Uterus (tissue), 4 donors: ENCODE results near the gene SSNA1. TPM values are rescaled to one million over a fixed set of nuclear protein-coding genes. Genes with fewer than 3 reads are reported as not detected.
A peak's percentile ranks its signal among the peaks of the same experiment; 100 is the strongest.

Experiments used
- DNase-seq, 2 donors: peaks; one replicate each; pipeline ENCODE4 v3.0.0-alpha.2; 2019 to 2020
- H3K27ac ChIP-seq, 2 donors: fragments of 200-600 bp; sonication (generic); 1 replicate in 1 of 2; 2 replicates in 1 of 2; pipeline ENCODE4 v1.5.1; 2016 to 2018
- H3K27me3 ChIP-seq, 2 donors: fragments of 200-600 bp; sonication (generic); one replicate each; pipeline ENCODE4 v1.5.1; 2018 to 2019; ENCODE audit warnings: control low read depth in 1 of 2
- H3K36me3 ChIP-seq, 2 donors: fragments of 200-600 bp; sonication (generic); one replicate each; pipeline ENCODE4 v1.5.1; 2019; ENCODE audit warnings: control low read depth in 1 of 2
- H3K4me1 ChIP-seq, 2 donors: fragments of 200-600 bp; sonication (generic); one replicate each; pipeline ENCODE4 v1.5.1; 2018 to 2019; ENCODE audit warnings: control low read depth in 1 of 2
- H3K4me3 ChIP-seq, 2 donors: fragments of 200-600 bp; sonication (generic); 1 replicate in 1 of 2; 2 replicates in 1 of 2; pipeline ENCODE4 v1.5.1; 2018 to 2019; ENCODE audit warnings: mild to moderate bottlenecking in 1 of 2
- H3K9me3 ChIP-seq, 2 donors: fragments of 200-600 bp; sonication (generic); one replicate each; pipeline ENCODE4 v1.5.1; 2019; ENCODE audit warnings: control low read depth in 1 of 2
- POLR2A ChIP-seq, 2 donors: fragments of 450-650 bp; IDR thresholded peaks; one replicate each; pipeline ENCODE4 v1.6.1; 2016; ENCODE audit warnings: antibody characterized with exemption in 2 of 2, mild to moderate bottlenecking in 1 of 2, moderate library complexity in 1 of 2
- intact Hi-C: fragments of 100-400 bp; cut with DNase I; formaldehyde crosslinking; loops from one replicate; pipeline ENCODE4 v1.15.1; 2023; ENCODE audit warnings: low total_unique reads
- total RNA-seq, 4 donors: library from RNA; depleted of rRNA in 3 of 4; stranded (reverse); fragments of >200 nt in 3 of 4; gene quantifications; one replicate each; pipeline versions ENCODE4 v1.1.0 to v1.2.4, GENCODE V29; 2014 to 2023
- TF ChIP-seq, protein P1 (sequence below), 4 experiments: fragments of 200-600 bp in 2 of 4; fragments of 450-650 bp in 2 of 4; sonication (generic) in 2 of 4; IDR thresholded peaks; one replicate each; pipeline ENCODE4 v1.5.1; 2016 to 2019; ENCODE audit warnings: antibody characterized with exemption in 4 of 4, mild to moderate bottlenecking in 2 of 4, moderate library complexity in 1 of 4
- donor health status: DM: yes; HTN: yes; CAD: no.

Gene SSNA1
- total RNA-seq, 4 donors from 2014 or later = 17.1 to 47.1 (median 40.6) TPM

DNA sequence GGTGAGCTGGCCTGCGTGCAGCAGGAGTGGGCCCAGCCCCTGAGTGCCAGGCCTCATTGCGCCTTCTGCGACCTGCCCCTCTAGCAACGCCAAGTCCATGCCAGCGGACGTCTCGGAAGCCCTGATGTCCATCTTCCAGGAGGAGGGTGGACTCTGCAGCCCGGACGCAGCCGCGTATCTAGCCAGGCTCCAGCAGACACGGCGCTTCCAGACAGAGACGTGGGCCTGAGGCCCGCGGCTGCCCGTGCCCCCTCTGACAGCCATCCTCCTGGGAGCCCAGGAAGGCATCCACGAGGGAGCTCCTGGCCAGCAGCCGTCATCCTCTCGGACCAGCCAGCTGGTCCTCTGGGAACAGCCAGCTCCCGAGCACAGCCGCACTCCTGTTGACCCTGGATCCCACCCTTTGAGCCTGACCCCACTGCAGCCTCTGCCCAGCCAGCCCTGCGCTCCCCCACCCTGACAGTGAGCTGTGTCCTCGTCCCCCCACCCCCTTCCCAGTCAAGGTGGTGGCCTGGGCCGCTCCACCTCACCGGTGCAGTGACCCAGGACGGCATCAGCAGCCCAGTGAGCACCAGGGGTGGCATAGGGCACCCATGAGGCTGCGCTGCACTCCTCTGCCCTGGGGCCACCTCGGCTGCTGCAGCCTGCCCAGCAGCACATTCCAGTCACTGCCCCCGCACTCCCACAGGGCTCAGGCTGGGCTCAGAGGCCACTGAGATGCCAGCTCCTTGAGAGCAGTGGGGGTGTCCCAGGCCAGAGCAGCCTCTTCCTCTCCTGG lies 27.9 kb downstream of the SSNA1 start:
- Histone ChIP-seq H3K27ac (no peak overlapping the region), H3K27me3 (no peaks in the 10 kb centered on the region), H3K4me1 (peaks cover 0 to 7% of the 10 kb centered on the region in 2 donors), H3K9me3 (no peaks in the 10 kb centered on the region), H3K4me3 (no peak overlapping the region), H3K36me3 (no peaks in the 10 kb centered on the region)
- intact Hi-C loops = no loop called here
- no peak for TF ChIP-seq POLR2A (IDR thresholded peaks at IDR 0.05)
- TF ChIP-seq, protein P1, sequence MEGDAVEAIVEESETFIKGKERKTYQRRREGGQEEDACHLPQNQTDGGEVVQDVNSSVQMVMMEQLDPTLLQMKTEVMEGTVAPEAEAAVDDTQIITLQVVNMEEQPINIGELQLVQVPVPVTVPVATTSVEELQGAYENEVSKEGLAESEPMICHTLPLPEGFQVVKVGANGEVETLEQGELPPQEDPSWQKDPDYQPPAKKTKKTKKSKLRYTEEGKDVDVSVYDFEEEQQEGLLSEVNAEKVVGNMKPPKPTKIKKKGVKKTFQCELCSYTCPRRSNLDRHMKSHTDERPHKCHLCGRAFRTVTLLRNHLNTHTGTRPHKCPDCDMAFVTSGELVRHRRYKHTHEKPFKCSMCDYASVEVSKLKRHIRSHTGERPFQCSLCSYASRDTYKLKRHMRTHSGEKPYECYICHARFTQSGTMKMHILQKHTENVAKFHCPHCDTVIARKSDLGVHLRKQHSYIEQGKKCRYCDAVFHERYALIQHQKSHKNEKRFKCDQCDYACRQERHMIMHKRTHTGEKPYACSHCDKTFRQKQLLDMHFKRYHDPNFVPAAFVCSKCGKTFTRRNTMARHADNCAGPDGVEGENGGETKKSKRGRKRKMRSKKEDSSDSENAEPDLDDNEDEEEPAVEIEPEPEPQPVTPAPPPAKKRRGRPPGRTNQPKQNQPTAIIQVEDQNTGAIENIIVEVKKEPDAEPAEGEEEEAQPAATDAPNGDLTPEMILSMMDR (IDR thresholded peaks at IDR 0.05) = no peak
- DNase-seq = no peak

DNA sequence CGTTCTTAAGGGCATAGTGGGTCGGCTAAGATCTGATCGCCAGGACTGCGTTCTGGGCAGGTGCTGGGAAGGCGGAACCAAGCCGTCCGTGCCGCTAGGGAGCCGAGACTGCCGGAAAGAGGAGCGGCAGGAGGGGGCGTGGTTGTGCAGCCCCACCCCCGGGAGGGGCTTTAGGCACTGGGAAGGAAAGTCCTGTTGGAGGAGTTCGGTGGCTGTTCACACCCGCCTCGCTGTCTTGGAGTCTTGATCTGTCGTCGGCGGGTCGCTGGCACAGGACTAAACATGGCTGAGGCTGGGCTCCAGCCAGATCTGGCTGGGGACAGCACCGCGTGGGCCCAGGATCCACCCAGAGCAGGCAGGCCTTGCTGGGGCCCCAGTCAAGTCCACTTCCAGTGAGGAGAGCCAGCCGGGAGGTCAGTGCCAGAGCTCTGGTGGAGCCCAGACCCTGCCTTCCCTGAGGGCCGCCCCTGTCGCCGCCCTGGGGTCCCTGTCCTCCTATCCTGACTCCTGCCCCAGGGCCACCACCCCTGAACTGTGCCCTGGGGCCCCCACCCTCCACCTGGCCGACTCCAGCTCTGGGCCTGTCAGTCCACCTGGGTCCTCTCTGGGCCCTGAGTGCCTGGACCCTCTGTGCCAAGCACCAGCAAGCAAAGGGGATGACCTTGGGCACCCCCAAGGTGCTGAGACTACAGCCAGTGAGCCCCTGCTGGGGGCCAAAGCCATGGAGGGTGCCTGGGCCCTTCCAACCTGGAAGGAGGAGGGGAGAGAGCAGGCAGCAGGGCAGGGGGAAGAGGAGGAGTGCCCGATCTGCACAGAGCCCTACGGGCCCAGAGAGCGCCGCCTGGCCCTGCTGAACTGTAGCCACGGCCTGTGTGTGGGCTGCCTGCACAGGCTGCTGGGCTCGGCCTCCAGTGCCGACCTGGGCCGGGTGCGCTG lies 29.1 kb downstream of the SSNA1 start:
- intact Hi-C loops = no loop called here
- peak in 1 of 2 donors; percentile 62 for DNase-seq
- peak in 1 of 2 donors; percentile 43 for TF ChIP-seq POLR2A (IDR thresholded peaks at IDR 0.05)
- TF ChIP-seq, protein P1 (IDR thresholded peaks at IDR 0.05) = no peak
- H3K27me3 ChIP-seq = no peaks in the 10 kb centered on the region
- no peak overlapping the region for H3K4me3 ChIP-seq
- no peaks in the 10 kb centered on the region for H3K9me3 ChIP-seq
- no peak overlapping the region for H3K27ac ChIP-seq
- no peaks in the 10 kb centered on the region for H3K36me3 ChIP-seq
- peaks cover 0 to 14% of the 10 kb centered on the region in 2 donors for H3K4me1 ChIP-seq

DNA sequence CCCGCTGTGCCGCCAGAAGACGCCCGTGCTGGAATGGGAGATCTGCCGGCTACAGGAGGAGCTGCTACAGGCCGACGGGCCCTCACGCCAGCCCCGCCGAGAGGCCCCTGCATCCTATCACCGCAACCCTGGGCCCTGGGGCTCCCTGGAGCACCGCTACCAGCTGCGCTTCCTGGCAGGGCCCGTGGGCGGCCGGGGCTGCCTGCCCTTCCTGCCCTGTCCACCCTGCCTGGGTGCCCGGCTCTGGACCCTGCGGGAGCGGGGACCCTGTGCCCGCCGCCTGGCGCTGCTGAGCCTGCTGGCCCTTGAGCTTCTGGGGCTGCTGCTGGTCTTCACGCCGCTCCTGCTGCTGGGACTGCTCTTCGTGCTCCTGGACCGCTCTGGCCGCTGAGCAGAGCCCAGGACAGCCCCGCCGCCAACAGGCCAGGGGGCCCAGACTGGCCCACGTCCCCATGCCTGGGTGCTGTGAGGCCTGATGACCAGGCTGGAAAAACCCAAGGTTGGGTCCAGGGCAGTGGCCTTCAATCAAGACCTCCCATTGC lies 29.8 kb downstream of the SSNA1 start:
- DNase-seq = no peak
- Histone ChIP-seq H3K9me3 (no peaks in the 10 kb centered on the region), H3K4me3 (no peak overlapping the region), H3K27ac (no peak overlapping the region), H3K36me3 (no peaks in the 10 kb centered on the region), H3K27me3 (no peaks in the 10 kb centered on the region), H3K4me1 (peaks cover 0 to 19% of the 10 kb centered on the region in 2 donors)
- intact Hi-C loops = no loop called here
- no peak for TF ChIP-seq POLR2A (IDR thresholded peaks at IDR 0.05)
- TF ChIP-seq, protein P1 (IDR thresholded peaks at IDR 0.05) = no peak

DNA sequence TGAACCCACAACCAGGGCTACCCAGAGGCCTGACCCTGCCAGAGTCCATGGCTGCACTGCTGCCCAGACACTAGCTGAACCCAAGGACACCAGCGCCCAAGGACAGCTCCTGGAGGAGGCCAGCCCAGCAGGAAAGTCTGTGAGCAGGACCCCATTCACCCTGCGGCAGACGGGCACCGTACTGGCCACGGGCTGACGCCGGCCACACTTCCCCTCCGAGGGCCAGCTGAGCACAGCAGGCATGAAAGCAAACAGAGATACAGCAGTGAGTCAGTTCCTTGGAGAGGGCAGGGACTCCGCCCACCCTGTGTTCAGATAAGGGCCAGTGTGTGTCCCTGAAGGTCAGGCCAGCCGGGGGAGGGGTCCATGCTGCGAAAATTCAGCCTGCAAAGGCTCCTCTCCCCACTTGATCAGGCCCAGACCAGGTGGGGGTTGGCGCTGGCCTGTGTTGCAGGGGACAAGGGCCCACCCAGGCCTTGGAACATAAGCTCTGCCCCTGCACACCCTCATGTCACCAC lies 30.3 kb downstream of the SSNA1 start:
- H3K4me1 ChIP-seq = peaks cover 0 to 19% of the 10 kb centered on the region in 2 donors
- H3K27ac ChIP-seq = no peak overlapping the region

More for the DNA sequence above, 30.3 kb downstream of the SSNA1 start:
- intact Hi-C loops = no loop called here
- Histone ChIP-seq H3K36me3 (no peaks in the 10 kb centered on the region), H3K27me3 (no peaks in the 10 kb centered on the region), H3K9me3 (no peaks in the 10 kb centered on the region), H3K4me3 (no peak overlapping the region)
- no peak for TF ChIP-seq POLR2A (IDR thresholded peaks at IDR 0.05)
- TF ChIP-seq, protein P1 (IDR thresholded peaks at IDR 0.05) = no peak
- no peak for DNase-seq
